HepG2 (cell line): ENCODE results near the gene DENND4A. TPM values are rescaled to one million over a fixed set of nuclear protein-coding genes. Genes with fewer than 3 reads are reported as not detected.

Experiments
- ATAC-seq: fragments of 200-7000 bp; cut with Tn5 transposase; 3 replicates; pipeline ENCODE4 v1.9.1; 2020; ENCODE audit warnings: mild to moderate bottlenecking, moderate library complexity
- BruUV-seq: library from RNA; stranded (reverse); fragments of 400-500 nt; replicated peaks from 2 replicates; lab custom pipeline; 2021; lab: Mats Ljungman, UMichigan
- CTCF ChIA-PET: fragments of 300-600 bp; formaldehyde crosslinking; extraction: SDS; loops from one replicate; lab custom pipeline; 2021; ENCODE audit warnings: low total read pairs, inconsistent platforms, low intra/inter-chr PET ratio; lab: Yijun Ruan, JAX
- POLR2A ChIA-PET: fragments of 350-600 bp; sonication (Branson Sonifier 250); formaldehyde crosslinking; loops from one replicate; lab custom pipeline; 2020; ENCODE audit warnings: antibody characterized with exemption, inconsistent platforms; lab: Yijun Ruan, JAX
- DNase-seq: peaks from one replicate; pipeline ENCODE4 v3.0.0-alpha.2; 2015; ENCODE audit warnings: low spot score
- FAIRE-seq: peaks from 3 replicates; lab custom pipeline; 2011; peaks lifted over from hg19 to GRCh38; lab: Jason Lieb, UNC
- H2AFZ ChIP-seq: one replicate; pipeline ENCODE4 v1.6.1; 2011; ENCODE audit warnings: low read length, inconsistent platforms
- H3K27ac ChIP-seq: fragments of 300-600 bp; 3 replicates; pipeline ENCODE4 v1.8.0; 2011; ENCODE audit warnings: mixed run types, mild to moderate bottlenecking, mixed read lengths, low read length, inconsistent platforms; ENCODE audit not compliant: insufficient read depth; ENCODE audit errors: extremely low read length
- H3K27me3 ChIP-seq, 2 experiments: fragments of 200-600 bp in 1 of 2; 2 replicates in 1 of 2; 3 replicates in 1 of 2; pipeline versions ENCODE4 v1.6.0 to v1.8.0; 2011; ENCODE audit warnings: low read length in 2 of 2, mild to moderate bottlenecking in 2 of 2, moderate library complexity in 2 of 2, inconsistent platforms in 1 of 2; ENCODE audit not compliant: insufficient read depth in 2 of 2, control insufficient read depth in 1 of 2
- H3K36me3 ChIP-seq, 2 experiments: fragments of 200-600 bp in 1 of 2; replicated peaks in 1 of 2; 2 replicates in 1 of 2; 3 replicates in 1 of 2; pipeline versions ENCODE4 v1.5.1 to v1.8.0; 2011; ENCODE audit warnings: low read length in 2 of 2, inconsistent platforms in 1 of 2; ENCODE audit not compliant: insufficient read depth in 2 of 2, control insufficient read depth in 1 of 2
- H3K4me1 ChIP-seq: 2 replicates; pipeline ENCODE4 v1.5.1; 2012; ENCODE audit warnings: low read length, inconsistent platforms; ENCODE audit not compliant: insufficient read depth
- H3K4me2 ChIP-seq: 2 replicates; pipeline ENCODE4 v1.6.0; 2011; ENCODE audit warnings: low read depth, low read length, inconsistent platforms
- H3K4me3 ChIP-seq, 3 experiments: fragments of 200-600 bp in 1 of 3; sonication (generic), shearing (Covaris generic) in 1 of 3; replicated peaks in 1 of 3; 2 replicates each; pipeline ENCODE4 v1.5.1; 2011 to 2016; ENCODE audit warnings: low read length in 3 of 3, inconsistent platforms in 2 of 3, low read depth in 2 of 3, mild to moderate bottlenecking in 2 of 3, control low read depth in 1 of 3, mixed read lengths in 1 of 3; ENCODE audit not compliant: insufficient read depth in 1 of 3
- H3K79me2 ChIP-seq: one replicate; pipeline ENCODE4 v1.6.1; 2011; ENCODE audit warnings: low read length, inconsistent platforms; ENCODE audit not compliant: insufficient read depth
- H3K9ac ChIP-seq: 2 replicates; pipeline ENCODE4 v1.6.0; 2011; ENCODE audit warnings: mild to moderate bottlenecking, low read depth, low read length, inconsistent platforms; ENCODE audit not compliant: insufficient read depth
- H3K9me3 ChIP-seq: 2 replicates; pipeline ENCODE4 v1.5.1; 2012; ENCODE audit warnings: mild to moderate bottlenecking, low read length
- H4K20me1 ChIP-seq: 2 replicates; pipeline ENCODE4 v1.6.0; 2011; ENCODE audit warnings: inconsistent platforms, mild to moderate bottlenecking, low read length, moderate library complexity; ENCODE audit not compliant: insufficient read depth
- MAF1 ChIP-seq: sonication (generic); formaldehyde crosslinking; IDR thresholded peaks from 2 replicates; pipeline ENCODE4 v1.5.0; 2020; ENCODE audit warnings: missing genetic modification reagents, borderline replicate concordance
- NFAT5 ChIP-seq: sonication (generic); formaldehyde crosslinking; IDR thresholded peaks from 2 replicates; pipeline ENCODE4 v1.4.0; 2020; ENCODE audit warnings: missing genetic modification reagents
- ZBTB37 ChIP-seq: sonication (generic); formaldehyde crosslinking; IDR thresholded peaks from 2 replicates; pipeline ENCODE4 v1.4.0; 2020; ENCODE audit warnings: mild to moderate bottlenecking, missing genetic modification reagents
- ZNF337 ChIP-seq: sonication (generic); formaldehyde crosslinking; IDR thresholded peaks from 2 replicates; pipeline ENCODE4 v1.5.1; 2020; ENCODE audit warnings: missing genetic modification reagents, low read depth, mild to moderate bottlenecking, borderline replicate concordance
- ZSCAN25 ChIP-seq: sonication (generic); formaldehyde crosslinking; IDR thresholded peaks from 2 replicates; pipeline ENCODE4 v1.8.0; 2022; ENCODE audit warnings: mild to moderate bottlenecking, missing genetic modification reagents
- WGBS: methylation state at CpG from one replicate; pipeline ENCODE4 v1.1.6; 2017; ENCODE audit warnings: low lambda C conversion rate; 5-methylcytosine and 5-hydroxymethylcytosine counted together
- in situ Hi-C: cut with HindIII; loops from 2 replicates; pipeline ENCODE4 v1.10.0; 2017; ENCODE audit warnings: low pct_unique_long_range_greater_than_20kb; ENCODE audit not compliant: extremely low pct_ligation_motif_present
- intact Hi-C: fragments of 100-400 bp; cut with micrococcal nuclease; formaldehyde crosslinking; loops from one replicate; pipeline ENCODE4 v1.10.0; 2022; ENCODE audit not compliant: unreplicated experiment
- polyA plus RNA-seq, 8 experiments: library from polyadenylated mRNA; depleted of rRNA in 3 of 8; stranded (reverse) in 7 of 8; unstranded in 1 of 8; fragments of >200 nt; fragmentation: Illumina TruSeq in 4 of 8; extraction: Trizol in 4 of 8; gene quantifications; 2 replicates each; pipeline versions ENCODE4 v1.2.1 to v1.2.3, GENCODE V29; 2011 to 2016; ENCODE audit warnings: low read depth in 4 of 8, missing spikeins in 1 of 8, mixed read lengths in 1 of 8; ENCODE audit not compliant: insufficient read depth in 1 of 8
- total RNA-seq, 5 experiments: library from RNA; depleted of rRNA; stranded (reverse); fragments of >200 nt; fragmentation: Illumina TruSeq; extraction: Trizol; gene quantifications; 2 replicates each; pipeline ENCODE4 v1.2.3, GENCODE V29; 2016; ENCODE audit warnings: low read depth in 1 of 5
- TF ChIP-seq, protein P1 (sequence below): sonication (generic); formaldehyde crosslinking; IDR thresholded peaks from 2 replicates; pipeline ENCODE4 v1.8.1; 2022; ENCODE audit warnings: mild to moderate bottlenecking, missing genetic modification reagents

The DENND4A gene
- total and polyA plus RNA-seq, 2 of the 13 experiments (the other 11 are each of a cell fraction or from before 2014, with no cell fraction given), result 13.2 to 18.6 TPM

- TF ChIP-seq ZNF337 (CRISPR knock-in tag), result no peak
Measured at GRCh38 chr15:65659502-65660052, 132.5 kb downstream of the DENND4A start (continued).

DNA sequence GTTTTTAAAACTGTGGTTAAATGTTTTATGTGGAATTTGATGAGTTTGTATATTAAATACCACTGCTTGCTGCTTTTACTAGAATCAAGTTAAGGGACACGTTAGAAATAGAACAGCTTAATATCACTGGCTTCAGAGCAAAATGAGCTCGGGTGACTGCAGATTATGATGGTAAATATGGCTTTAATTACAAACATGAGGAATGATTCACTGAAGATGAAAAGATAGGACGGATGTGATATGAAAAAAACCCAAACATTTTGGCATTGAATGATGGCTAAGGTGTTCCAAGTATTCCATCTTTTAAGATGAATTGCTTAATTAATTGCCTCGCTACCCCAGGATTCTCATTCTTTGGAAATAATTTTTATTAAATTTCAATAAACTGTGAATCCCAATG is 136.6 kb downstream of the DENND4A start:
- Histone ChIP-seq H3K79me2 (no peaks in the 10 kb centered on the region), H3K4me3 (no peak overlapping the region), H3K36me3 (peaks cover 3 to 12% of the 10 kb centered on the region in 2 experiments; a peak in 4 of 5 replicates), H3K27me3 (no peaks in the 10 kb centered on the region; a peak in 1 of 5 replicates), H4K20me1 (no peaks in the 10 kb centered on the region), H3K27ac (no peak overlapping the region), H3K4me1 (no peaks in the 10 kb centered on the region), H2AFZ (no peak overlapping the region), H3K4me2 (no peak overlapping the region), H3K9me3 (no peaks in the 10 kb centered on the region), H3K9ac (no peak overlapping the region)
- no TSS peak for BruUV-seq
- DNase-seq (no peak), FAIRE-seq (no peak), ATAC-seq (no peak)
- ChIA-PET POLR2A (no interaction called here), CTCF (no interaction called here)
- intact Hi-C loops (no loop called here), in situ Hi-C loops (no loop called here)
- TF ChIP-seq, protein P1, sequence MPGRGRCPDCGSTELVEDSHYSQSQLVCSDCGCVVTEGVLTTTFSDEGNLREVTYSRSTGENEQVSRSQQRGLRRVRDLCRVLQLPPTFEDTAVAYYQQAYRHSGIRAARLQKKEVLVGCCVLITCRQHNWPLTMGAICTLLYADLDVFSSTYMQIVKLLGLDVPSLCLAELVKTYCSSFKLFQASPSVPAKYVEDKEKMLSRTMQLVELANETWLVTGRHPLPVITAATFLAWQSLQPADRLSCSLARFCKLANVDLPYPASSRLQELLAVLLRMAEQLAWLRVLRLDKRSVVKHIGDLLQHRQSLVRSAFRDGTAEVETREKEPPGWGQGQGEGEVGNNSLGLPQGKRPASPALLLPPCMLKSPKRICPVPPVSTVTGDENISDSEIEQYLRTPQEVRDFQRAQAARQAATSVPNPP, result no peak
- TF ChIP-seq NFAT5 (CRISPR knock-in tag), result no peak
- no peak for TF ChIP-seq ZSCAN25 (CRISPR knock-in tag)
- no peak for TF ChIP-seq MAF1
- no peak for TF ChIP-seq ZBTB37 (CRISPR knock-in tag)
- 98% methylated on average over 4 of the region's 4 CpGs for WGBS
